Spleen (tissue), 11 donors: ENCODE measurements around the gene ZDHHC7. TPM values are rescaled to one million over a fixed set of nuclear protein-coding genes. Genes with fewer than 3 reads are reported as not detected.

Source experiments
- DNase-seq: peaks from one replicate; pipeline ENCODE4 v3.0.0-alpha.2; 2020
- H3K27ac ChIP-seq, 8 donors: fragments of 200-600 bp; sonication (generic) in 7 of 8; 1 replicate in 4 of 8; 2 replicates in 4 of 8; pipeline versions ENCODE4 v1.5.0 to v1.8.0; 2016 to 2021; ENCODE audit warnings: inconsistent platforms in 4 of 8, mild to moderate bottlenecking in 4 of 8, moderate library complexity in 1 of 8
- H3K27me3 ChIP-seq, 7 donors: fragments of 200-600 bp; sonication (generic) in 6 of 7; replicated peaks in 1 of 7; 1 replicate in 4 of 7; 2 replicates in 3 of 7; pipeline versions ENCODE4 v1.5.0 to v1.8.0; 2016 to 2021; ENCODE audit warnings: inconsistent platforms in 3 of 7, mild to moderate bottlenecking in 1 of 7
- H3K36me3 ChIP-seq, 6 donors: fragments of 200-600 bp; sonication (generic) in 5 of 6; 1 replicate in 4 of 6; 2 replicates in 2 of 6; pipeline versions ENCODE4 v1.5.0 to v1.8.0; 2016 to 2021; ENCODE audit warnings: inconsistent platforms in 2 of 6
- H3K4me1 ChIP-seq, 6 donors: fragments of 200-600 bp; sonication (generic) in 5 of 6; 1 replicate in 3 of 6; 2 replicates in 3 of 6; pipeline versions ENCODE4 v1.5.0 to v1.8.0; 2016 to 2021; ENCODE audit warnings: inconsistent platforms in 3 of 6
- H3K4me3 ChIP-seq, 8 donors: fragments of 200-600 bp; sonication (generic) in 7 of 8; 1 replicate in 4 of 8; 2 replicates in 4 of 8; pipeline versions ENCODE4 v1.5.0 to v1.8.0; 2016 to 2021; ENCODE audit warnings: inconsistent platforms in 4 of 8, mild to moderate bottlenecking in 4 of 8, moderate library complexity in 2 of 8
- H3K9me3 ChIP-seq, 8 donors: fragments of 200-600 bp; sonication (generic) in 7 of 8; 1 replicate in 4 of 8; 2 replicates in 4 of 8; pipeline versions ENCODE4 v1.5.0 to v1.8.0; 2016 to 2021; ENCODE audit warnings: inconsistent platforms in 4 of 8
- CTCF ChIP-seq, 11 experiments: fragments of 200-600 bp in 7 of 11; fragments of 450-650 bp in 4 of 11; sonication (generic) in 4 of 11; IDR thresholded peaks in 8 of 11; conservative IDR thresholded peaks in 3 of 11; 1 replicate in 7 of 11; 2 replicates in 4 of 11; pipeline versions ENCODE4 v1.4.0 to v1.8.0; 2016 to 2021; ENCODE audit warnings: antibody characterized with exemption in 11 of 11, inconsistent platforms in 4 of 11, mild to moderate bottlenecking in 1 of 11
- POLR2A ChIP-seq, 3 donors: fragments of 450-650 bp; IDR thresholded peaks; one replicate each; pipeline ENCODE4 v1.5.1; 2017; ENCODE audit warnings: antibody characterized with exemption in 3 of 3, mild to moderate bottlenecking in 1 of 3
- POLR2AphosphoS5 ChIP-seq, 3 donors: sonication (generic); formaldehyde crosslinking; IDR thresholded peaks; one replicate each; pipeline ENCODE4 v1.5.1; 2017; ENCODE audit warnings: antibody characterized with exemption in 3 of 3
- WGBS, 5 donors: extraction: QIAGEN DNeasy Blood & Tissue Kit in 3 of 5; methylation state at CpG; one replicate each; pipeline versions ENCODE4 v1.1.5 to v1.1.7; 2013 to 2018; 5-methylcytosine and 5-hydroxymethylcytosine counted together
- intact Hi-C: fragments of 100-400 bp; cut with DNase I; formaldehyde crosslinking; loops from one replicate; pipeline ENCODE4 v1.15.0; 2023; ENCODE audit warnings: low total_unique reads
- polyA plus RNA-seq, 3 donors: library from polyadenylated mRNA; stranded (reverse); fragments of 200-250 nt; gene quantifications; one replicate each; pipeline ENCODE4 v1.2.1, GENCODE V29; 2013
- total RNA-seq, 7 donors: library from RNA; depleted of rRNA in 3 of 7; stranded (reverse); fragments of >200 nt in 3 of 7; fragmentation: NEBNext Ultra II Directional in 4 of 7; extraction: Animal tissue kit (Norgen Biotek cat#: 25700) in 4 of 7; gene quantifications; one replicate each; pipeline versions ENCODE4 v1.1.0 to v1.2.1, GENCODE V29; 2016 to 2021
- donor health status: healthy with polysubstance abuse.
- donor health status: DM: no; HTN: no; CAD: no; lungs with moderate emphysema.
- donor health status: DM: no; HTN: no; CAD: no.
- donor health status: Bipolar disorder and iron deficiency.
- donor health status: healthy.
- donor health status: DM: no; HTN: no; CAD: no.
- donor health status: DM: yes; HTN: yes; CAD: no.

Gene ZDHHC7
- total and polyA plus RNA-seq, 10 donors, result 10.3 to 87.1 (median 49.4) TPM

GRCh38 chr16:85027958-85028684 is 16.8 kb upstream of the ZDHHC7 start:
- Histone ChIP-seq H3K27ac (peak overlapping the region; percentile 53 to 98 (median 90)), H3K4me3 (peak overlapping the region; percentile 63 to 90 (median 80)), H3K9me3 (no peaks in the 10 kb centered on the region), H3K36me3 (peaks cover 0 to 19% (median 4%) of the 10 kb centered on the region in 6 donors), H3K27me3 (no peaks in the 10 kb centered on the region), H3K4me1 (peaks cover 21 to 72% (median 44%) of the 10 kb centered on the region in 6 donors)
- intact Hi-C loops, result no loop called here
- WGBS, 5 donors, result 2 to 3% (median 3%) methylated on average over 26 to 41 of the region's 41 CpGs
- no peak for TF ChIP-seq POLR2A (IDR thresholded peaks at IDR 0.05)
- peak in 6 of 11 experiments; percentile 6 to 33 (median 19) for TF ChIP-seq CTCF (IDR thresholded peaks at IDR 0.05 in 8 of 11, conservative IDR thresholded peaks at IDR 0.05 in 3 of 11)
- no peak for DNase-seq

- no peaks in the 10 kb centered on the region for H3K9me3 ChIP-seq
- H3K4me1 ChIP-seq, result peaks cover 21 to 72% (median 44%) of the 10 kb centered on the region in 6 donors
Observed at GRCh38 chr16:85027349-85027957, 16.1 kb upstream of the ZDHHC7 start, which contains the start of gene KIAA0513. Gene KIAA0513 (plus strand): TSS chr16:85027795. CDS start chr16:85067072, 39,277 bp downstream.

GRCh38 chr16:85026703-85027102 is 15.4 kb upstream of the ZDHHC7 start:
- TF ChIP-seq POLR2AphosphoS5 (IDR thresholded peaks at IDR 0.05), result no peak
- no peak for TF ChIP-seq POLR2A (IDR thresholded peaks at IDR 0.05)
- no peak for TF ChIP-seq CTCF (IDR thresholded peaks at IDR 0.05 in 8 of 11, conservative IDR thresholded peaks at IDR 0.05 in 3 of 11)
- Histone ChIP-seq H3K36me3 (peaks cover 0 to 5% (median 2%) of the 10 kb centered on the region in 6 donors), H3K9me3 (no peaks in the 10 kb centered on the region), H3K4me3 (peak overlapping the region in 7 of 8 donors; percentile 63 to 86 (median 79)), H3K27ac (peak overlapping the region in 7 of 8 donors; percentile 87 to 98 (median 90)), H3K27me3 (no peaks in the 10 kb centered on the region), H3K4me1 (peaks cover 21 to 67% (median 44%) of the 10 kb centered on the region in 6 donors)
- WGBS, 5 donors, result 32 to 53% (median 38%) methylated on average over 4 of the region's 4 CpGs
- no peak for DNase-seq
- intact Hi-C loops, result no loop called here

More at GRCh38 chr16:85027349-85027957, 16.1 kb upstream of the ZDHHC7 start, which contains the start of gene KIAA0513:
- peak within 1 kb of the TSS; percentile 63 to 90 (median 80) for H3K4me3 ChIP-seq
- peak; percentile 99 for DNase-seq
- 0 to 1% (median 0%) methylated on average over 16 to 59 of the region's 59 CpGs for WGBS, 5 donors
- H3K27ac ChIP-seq, result peak within 1 kb of the TSS; percentile 53 to 98 (median 90)
- peak; percentile 98 to 99 (median 99) for TF ChIP-seq POLR2AphosphoS5 (IDR thresholded peaks at IDR 0.05)
- TF ChIP-seq CTCF (IDR thresholded peaks at IDR 0.05 in 8 of 11, conservative IDR thresholded peaks at IDR 0.05 in 3 of 11), result peak in 4 of 11 experiments; percentile 26 to 50 (median 32)
- peak in 2 of 3 donors; percentile 84 to 89 for TF ChIP-seq POLR2A (IDR thresholded peaks at IDR 0.05)
- peaks cover 0 to 12% (median 4%) of the 10 kb centered on the region in 6 donors for H3K36me3 ChIP-seq
- intact Hi-C loops, result no loop called here
- no peaks in the 10 kb centered on the region for H3K27me3 ChIP-seq
